Breast epithelium (tissue), 4 donors: Measurements from ENCODE around the gene GPRASP1. TPM values are rescaled to one million over a fixed set of nuclear protein-coding genes. Genes with fewer than 3 reads are reported as not detected.

Experiments used
- DNase-seq, 2 donors: peaks; one replicate each; pipeline ENCODE4 v3.0.0-alpha.2; 2019; ENCODE audit warnings: low spot score in 2 of 2
- H3K27ac ChIP-seq, 2 donors: fragments of 200-600 bp; sonication (generic) in 1 of 2; one replicate each; pipeline ENCODE4 v1.5.1; 2016 to 2019; ENCODE audit warnings: mild to moderate bottlenecking in 1 of 2
- H3K27me3 ChIP-seq, 2 donors: fragments of 200-600 bp; sonication (generic) in 1 of 2; one replicate each; pipeline versions ENCODE4 v1.5.1 to v1.6.0; 2017 to 2019; ENCODE audit warnings: control low read depth in 1 of 2, mild to moderate bottlenecking in 1 of 2
- H3K36me3 ChIP-seq: fragments of 200-600 bp; one replicate; pipeline ENCODE4 v1.5.1; 2019
- H3K4me1 ChIP-seq, 2 donors: fragments of 200-600 bp; sonication (generic); one replicate each; pipeline ENCODE4 v1.5.1; 2016 to 2019; ENCODE audit warnings: control low read depth in 1 of 2
- H3K4me3 ChIP-seq, 3 donors: fragments of 200-600 bp; sonication (generic); 1 replicate in 2 of 3; 2 replicates in 1 of 3; pipeline ENCODE4 v1.5.1; 2016 to 2019; ENCODE audit warnings: mild to moderate bottlenecking in 3 of 3, moderate library complexity in 2 of 3
- H3K9me3 ChIP-seq, 2 donors: fragments of 200-600 bp; sonication (generic) in 1 of 2; one replicate each; pipeline ENCODE4 v1.5.1; 2016 to 2019; ENCODE audit warnings: control low read depth in 1 of 2
- CTCF ChIP-seq, 3 donors: fragments of 450-650 bp; IDR thresholded peaks; one replicate each; pipeline ENCODE4 v1.5.1; 2016 to 2017; ENCODE audit warnings: antibody characterized with exemption in 3 of 3, mild to moderate bottlenecking in 3 of 3, moderate library complexity in 3 of 3
- POLR2A ChIP-seq: fragments of 450-650 bp; IDR thresholded peaks from one replicate; pipeline ENCODE4 v1.6.1; 2016; ENCODE audit warnings: antibody characterized with exemption, mild to moderate bottlenecking, moderate library complexity
- POLR2AphosphoS5 ChIP-seq, 3 donors: sonication (generic); formaldehyde crosslinking; IDR thresholded peaks; one replicate each; pipeline ENCODE4 v1.6.1; 2017; ENCODE audit warnings: antibody characterized with exemption in 3 of 3
- intact Hi-C: fragments of 100-400 bp; cut with DNase I; formaldehyde crosslinking; loops from one replicate; pipeline ENCODE4 v1.15.1; 2023; ENCODE audit warnings: low total_unique reads
- total RNA-seq, 3 donors: library from RNA; depleted of rRNA; stranded (reverse); fragments of >200 nt; gene quantifications; one replicate each; pipeline ENCODE4 v1.1.0, GENCODE V29; 2016

GPRASP1 gene
- total RNA-seq, 3 donors from 2014 or later = 7.5 to 16.1 (median 16.1) TPM

DNA sequence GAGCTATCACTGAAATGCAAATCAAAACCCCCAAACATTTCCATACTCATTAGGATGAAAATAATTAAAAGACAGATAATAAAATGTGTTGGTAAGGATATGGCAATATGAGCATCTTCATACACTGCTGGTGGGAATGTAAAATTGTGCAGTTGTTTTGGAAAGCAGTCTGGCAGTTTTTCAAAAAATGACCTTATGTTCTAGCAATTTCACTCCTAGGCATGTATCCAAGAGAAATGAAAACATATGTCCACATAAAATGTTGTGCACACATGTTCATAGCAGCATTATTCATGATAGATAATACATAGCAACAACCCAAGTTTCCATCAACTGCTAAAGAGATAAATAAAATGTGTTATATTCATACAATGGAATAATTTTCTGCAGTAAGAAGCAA, 46.2 kb downstream of the GPRASP1 start:
- TF ChIP-seq CTCF (IDR thresholded peaks at IDR 0.05) (no peak), POLR2A (no peak), POLR2AphosphoS5 (IDR thresholded peaks at IDR 0.05) (no peak)
- intact Hi-C loops = no loop called here
- Histone ChIP-seq H3K36me3 (no peaks in the 10 kb centered on the region), H3K27ac (no peak overlapping the region), H3K9me3 (no peaks in the 10 kb centered on the region), H3K4me3 (no peak overlapping the region), H3K27me3 (peaks cover 0 to 12% of the 10 kb centered on the region in 2 donors), H3K4me1 (no peaks in the 10 kb centered on the region)
- no peak for DNase-seq

Other genes starting within 250 kb of the GPRASP1 start
- gene NXF2B, start 211.5 kb upstream of the GPRASP1 start, total RNA-seq = not detected
- gene TCP11X2, start 179.7 kb upstream of the GPRASP1 start, total RNA-seq = not detected
- gene TMSB15A, start 134.7 kb upstream of the GPRASP1 start, total RNA-seq = 1 to 10 TPM; 1.3 to 1.6 (median 1.4) TPM
- 10 to 100 TPM; 13.9 to 21.5 (median 16.4) TPM for gene ARMCX5, start 52.0 kb upstream of the GPRASP1 start, total RNA-seq
- 10 to 100 TPM in 2 of 3 donors, 1 to 10 TPM in 1; 8.0 to 16.2 (median 13.1) TPM for gene GPRASP2, start 61.0 kb downstream of the GPRASP1 start, total RNA-seq
- gene GPRASP3, start 69.3 kb downstream of the GPRASP1 start, total RNA-seq = 1 to 10 TPM; 1.8 to 4.3 (median 4.2) TPM